Endometrium (tissue), 2 donors: ENCODE measurements around the gene PSKH1.
A peak's percentile ranks its signal among the peaks of the same experiment; 100 is the strongest.

Experiments used
- FAIRE-seq: peaks from 2 replicates; lab custom pipeline; 2012; peaks lifted over from hg19 to GRCh38; lab: Jason Lieb, UNC
- donor health status: control.
- donor health status: control.

Gene PSKH1

DNA sequence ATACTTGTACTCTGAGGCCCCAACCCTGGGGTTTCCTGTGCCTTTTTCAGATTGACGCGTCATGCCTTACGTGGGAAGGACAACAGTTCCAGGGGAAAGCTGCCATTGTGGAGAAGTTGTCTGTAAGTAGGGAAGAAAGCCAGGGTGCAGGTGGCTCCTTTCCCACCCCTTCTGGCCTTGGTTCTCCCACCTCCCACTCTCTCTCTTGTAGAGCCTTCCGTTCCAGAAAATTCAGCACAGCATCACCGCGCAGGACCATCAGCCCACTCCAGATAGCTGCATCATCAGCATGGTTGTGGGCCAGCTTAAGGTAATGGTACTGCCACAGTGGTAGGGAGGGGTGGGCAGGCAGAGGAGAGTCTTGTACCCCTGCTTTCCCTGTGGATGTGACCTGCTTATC, 24.8 kb upstream of the PSKH1 start:
- no peak for FAIRE-seq

- no peak for FAIRE-seq
Measured at GRCh38 chr16:67869653-67870052, 23.4 kb upstream of the PSKH1 start.

DNA sequence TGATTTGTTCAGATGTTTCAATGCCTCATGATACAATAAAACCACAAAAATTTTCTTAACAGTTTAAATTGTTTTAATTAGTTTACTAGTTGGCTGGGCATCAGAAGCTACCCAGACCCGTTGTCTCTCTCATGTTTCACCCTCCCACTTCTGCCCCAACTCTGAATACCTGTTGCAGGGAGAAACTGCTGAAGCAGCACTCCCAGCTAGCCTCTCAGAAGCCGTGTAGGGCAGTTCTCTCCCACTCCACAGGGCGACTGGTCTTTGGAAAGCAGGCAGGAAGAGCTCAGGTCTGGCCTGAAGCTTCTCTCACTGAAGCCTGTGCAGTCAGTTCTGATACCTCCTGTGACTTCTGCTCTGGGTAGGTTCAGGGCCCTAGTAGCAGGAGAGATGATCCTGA, 21.8 kb upstream of the PSKH1 start:
- FAIRE-seq = no peak

GRCh38 chr16:67872131-67872630, 20.9 kb upstream of the PSKH1 start:
- no peak for FAIRE-seq

DNA sequence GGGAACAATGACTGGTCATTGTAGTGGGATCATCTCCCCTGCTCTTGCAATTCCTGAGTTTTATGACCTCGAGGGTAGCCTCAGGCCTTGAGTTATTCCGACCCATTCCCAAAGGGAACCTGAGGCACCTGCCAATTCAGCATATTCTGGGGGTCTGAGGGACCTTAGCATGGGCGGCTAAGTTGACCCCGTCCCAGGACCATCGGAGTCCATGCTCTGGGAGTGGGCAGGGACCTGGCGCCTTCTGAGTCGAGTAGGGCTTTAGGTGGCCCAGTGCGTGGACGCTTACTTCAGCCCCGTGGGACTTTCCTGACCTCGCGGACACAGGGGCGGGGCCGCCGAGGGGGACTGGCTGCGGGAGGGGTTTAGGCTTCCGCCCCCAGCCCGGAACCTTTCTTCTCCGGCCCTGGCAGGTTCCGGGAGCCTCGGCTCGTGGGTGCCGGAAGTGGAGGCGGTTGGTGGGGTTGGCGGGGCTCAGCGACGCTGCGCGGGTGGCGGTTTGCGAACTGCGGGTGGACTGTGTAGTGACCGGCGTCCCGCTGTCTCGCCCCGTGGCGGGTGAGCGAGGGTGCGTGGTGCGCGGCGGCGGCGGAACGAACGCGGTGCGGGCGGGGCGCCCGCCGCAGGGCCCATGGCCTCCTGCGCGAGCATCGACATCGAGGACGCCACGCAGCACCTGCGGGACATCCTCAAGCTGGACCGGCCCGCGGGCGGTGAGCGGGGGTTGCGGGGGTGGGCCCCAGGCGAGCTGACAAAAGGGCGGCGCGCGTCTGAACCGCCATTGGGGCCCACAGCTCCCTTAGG, 20.2 kb upstream of the PSKH1 start, which contains the start of gene EDC4:
Gene EDC4 (plus strand): TSS at position 422 of the 804 bp plus-strand sequence. CDS start 210 bp downstream, at position 632.
- FAIRE-seq = no peak

DNA sequence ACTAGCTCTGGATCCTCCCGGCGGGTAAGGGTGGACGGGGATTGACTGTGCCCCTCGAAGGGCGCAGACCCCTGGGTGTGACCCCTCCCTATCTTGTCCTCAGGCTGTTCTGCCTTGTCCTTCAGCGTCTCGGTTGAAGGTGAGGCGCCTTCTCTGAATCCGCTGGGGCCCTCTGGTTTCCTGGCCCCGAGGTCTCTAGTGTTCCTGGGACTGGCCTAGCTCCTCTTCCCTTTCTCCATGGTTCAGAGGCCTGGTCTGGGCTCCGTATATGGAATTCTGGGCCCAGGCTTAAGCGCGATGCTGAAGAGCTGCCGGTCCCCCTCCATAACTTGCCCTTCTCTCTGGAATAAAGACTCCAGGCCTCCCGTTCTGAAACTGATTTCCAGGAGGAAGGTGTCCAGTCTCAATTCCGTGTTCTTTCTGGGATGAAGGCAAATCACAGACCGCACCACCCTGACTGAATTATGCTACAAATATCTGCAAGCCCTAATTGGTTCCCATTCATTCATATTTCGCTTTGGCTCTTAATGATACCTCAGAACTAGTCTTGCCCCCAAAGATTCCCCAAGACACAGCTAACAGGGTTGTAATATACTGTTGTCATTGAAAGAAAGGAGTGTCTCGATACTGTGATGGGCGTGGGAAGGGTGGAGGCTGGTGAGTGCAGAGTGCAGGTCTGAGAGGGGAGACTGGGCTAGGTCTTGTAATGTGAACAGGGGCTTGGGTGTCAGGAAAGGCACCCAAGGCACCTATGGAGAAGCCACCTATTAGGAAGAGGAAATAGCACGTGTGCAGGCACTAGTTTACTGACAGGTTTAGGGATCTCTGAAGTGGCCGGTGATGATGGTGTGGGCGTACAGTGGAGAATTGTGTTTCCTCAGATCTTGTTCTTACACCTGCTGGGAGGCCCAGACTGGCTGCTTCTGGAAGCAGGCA, 19.4 kb upstream of the PSKH1 start:
- no peak for FAIRE-seq

DNA sequence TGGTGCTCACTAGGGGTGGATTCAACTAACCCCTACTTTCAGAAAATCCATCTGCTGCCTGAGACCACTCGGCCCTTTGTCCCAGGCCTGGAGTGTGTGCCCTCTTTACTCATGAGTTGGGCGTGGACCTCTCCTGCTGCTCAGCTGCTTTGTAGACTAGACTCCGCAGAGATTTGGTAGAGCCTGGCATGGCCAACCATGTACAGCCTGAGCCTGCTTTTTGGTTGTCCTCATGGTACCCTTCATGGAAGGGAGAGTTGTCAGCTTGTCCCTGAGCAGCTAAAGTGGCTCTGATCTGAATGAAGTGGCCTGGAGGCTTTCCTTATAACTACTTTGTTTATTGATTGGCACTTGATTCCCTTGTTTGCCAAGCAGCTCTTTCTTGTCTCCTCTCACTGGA, 18.7 kb upstream of the PSKH1 start:
- no peak for FAIRE-seq

DNA sequence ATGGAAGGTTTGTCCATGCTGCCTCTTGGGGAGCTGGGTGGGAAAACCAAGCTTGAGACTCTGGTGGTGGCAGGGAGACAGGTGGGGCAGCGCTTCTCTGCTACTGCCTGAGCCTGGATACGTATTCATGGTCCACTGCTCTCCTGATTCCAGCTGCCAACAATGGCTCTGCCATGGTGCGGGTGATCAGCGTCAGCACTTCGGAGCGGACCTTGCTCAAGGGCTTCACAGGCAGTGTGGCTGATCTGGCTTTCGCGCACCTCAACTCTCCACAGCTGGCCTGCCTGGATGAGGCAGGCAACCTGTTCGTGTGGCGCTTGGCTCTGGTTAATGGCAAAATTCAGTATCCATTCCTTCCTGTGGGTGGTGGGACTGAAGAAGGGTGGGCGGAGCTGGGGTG, 16.0 kb upstream of the PSKH1 start:
- no peak for FAIRE-seq

GRCh38 chr16:67878232-67878631, 14.8 kb upstream of the PSKH1 start:
- FAIRE-seq = no peak

DNA sequence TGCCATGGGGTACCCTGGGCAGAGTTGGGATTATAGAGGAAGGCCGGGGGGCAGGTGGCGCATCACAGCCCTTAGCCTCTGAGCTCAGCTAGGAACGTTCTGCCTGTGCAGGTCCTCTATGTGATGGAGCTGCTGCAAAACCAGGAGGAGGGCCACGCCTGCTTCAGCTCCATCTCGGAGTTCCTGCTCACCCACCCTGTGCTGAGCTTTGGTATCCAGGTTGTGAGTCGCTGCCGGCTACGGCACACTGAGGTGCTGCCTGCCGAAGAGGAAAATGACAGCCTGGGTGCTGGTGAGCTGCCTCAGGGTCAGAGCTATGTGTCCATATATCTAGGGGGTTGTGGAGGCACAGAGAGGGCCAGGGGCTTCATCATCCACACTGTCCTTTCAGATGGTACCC, 14.2 kb upstream of the PSKH1 start:
- FAIRE-seq = no peak

GRCh38 chr16:67879462-67879861, 13.6 kb upstream of the PSKH1 start:
- FAIRE-seq = no peak

GRCh38 chr16:67879936-67880335, 13.1 kb upstream of the PSKH1 start:
- no peak for FAIRE-seq

GRCh38 chr16:67880584-67880983, 12.5 kb upstream of the PSKH1 start:
- FAIRE-seq = no peak

DNA sequence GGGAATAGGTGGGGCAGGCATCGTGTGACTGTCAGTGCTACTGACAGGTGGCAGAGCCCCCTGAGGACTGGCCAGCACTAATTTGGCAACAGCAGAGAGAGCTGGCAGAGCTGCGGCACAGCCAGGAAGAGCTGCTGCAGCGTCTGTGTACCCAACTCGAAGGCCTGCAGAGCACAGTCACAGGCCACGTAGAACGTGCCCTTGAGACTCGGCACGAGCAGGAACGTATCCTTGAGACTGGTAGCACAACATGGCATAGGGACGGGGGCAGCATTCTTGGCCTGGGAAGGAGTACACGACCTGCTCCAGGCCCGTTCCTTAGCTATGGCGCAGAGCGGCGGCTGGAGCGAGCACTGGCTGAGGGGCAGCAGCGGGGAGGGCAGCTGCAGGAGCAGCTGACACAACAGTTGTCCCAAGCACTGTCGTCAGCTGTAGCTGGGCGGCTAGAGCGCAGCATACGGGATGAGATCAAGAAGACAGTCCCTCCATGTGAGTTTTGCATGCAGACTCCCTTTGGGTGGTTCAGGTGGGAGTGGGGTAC, 11.4 kb upstream of the PSKH1 start:
- FAIRE-seq = no peak

DNA sequence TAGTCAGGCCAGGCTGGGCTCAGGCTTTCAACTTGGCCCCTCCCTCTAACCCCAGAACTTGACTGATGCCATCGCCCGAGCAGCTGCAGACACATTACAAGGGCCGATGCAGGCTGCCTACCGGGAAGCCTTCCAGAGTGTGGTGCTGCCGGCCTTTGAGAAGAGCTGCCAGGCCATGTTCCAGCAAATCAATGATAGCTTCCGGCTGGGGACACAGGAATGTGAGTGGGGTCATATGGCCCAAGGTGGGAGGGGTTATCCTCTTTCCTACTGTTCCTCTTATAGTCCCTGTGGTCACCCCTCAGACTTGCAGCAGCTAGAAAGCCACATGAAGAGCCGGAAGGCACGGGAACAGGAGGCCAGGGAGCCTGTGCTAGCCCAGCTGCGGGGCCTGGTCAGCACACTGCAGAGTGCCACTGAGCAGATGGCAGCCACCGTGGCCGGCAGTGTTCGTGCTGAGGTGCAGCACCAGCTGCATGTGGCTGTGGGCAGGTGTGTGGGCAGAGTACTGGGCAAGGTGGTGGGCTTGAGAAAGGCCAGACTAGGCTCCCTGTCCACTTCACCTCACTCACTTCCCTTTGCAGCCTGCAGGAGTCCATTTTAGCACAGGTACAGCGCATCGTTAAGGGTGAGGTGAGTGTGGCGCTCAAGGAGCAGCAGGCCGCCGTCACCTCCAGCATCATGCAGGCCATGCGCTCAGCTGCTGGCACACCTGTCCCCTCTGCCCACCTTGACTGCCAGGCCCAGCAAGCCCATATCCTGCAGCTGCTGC, 10.5 kb upstream of the PSKH1 start:
- FAIRE-seq = no peak

DNA sequence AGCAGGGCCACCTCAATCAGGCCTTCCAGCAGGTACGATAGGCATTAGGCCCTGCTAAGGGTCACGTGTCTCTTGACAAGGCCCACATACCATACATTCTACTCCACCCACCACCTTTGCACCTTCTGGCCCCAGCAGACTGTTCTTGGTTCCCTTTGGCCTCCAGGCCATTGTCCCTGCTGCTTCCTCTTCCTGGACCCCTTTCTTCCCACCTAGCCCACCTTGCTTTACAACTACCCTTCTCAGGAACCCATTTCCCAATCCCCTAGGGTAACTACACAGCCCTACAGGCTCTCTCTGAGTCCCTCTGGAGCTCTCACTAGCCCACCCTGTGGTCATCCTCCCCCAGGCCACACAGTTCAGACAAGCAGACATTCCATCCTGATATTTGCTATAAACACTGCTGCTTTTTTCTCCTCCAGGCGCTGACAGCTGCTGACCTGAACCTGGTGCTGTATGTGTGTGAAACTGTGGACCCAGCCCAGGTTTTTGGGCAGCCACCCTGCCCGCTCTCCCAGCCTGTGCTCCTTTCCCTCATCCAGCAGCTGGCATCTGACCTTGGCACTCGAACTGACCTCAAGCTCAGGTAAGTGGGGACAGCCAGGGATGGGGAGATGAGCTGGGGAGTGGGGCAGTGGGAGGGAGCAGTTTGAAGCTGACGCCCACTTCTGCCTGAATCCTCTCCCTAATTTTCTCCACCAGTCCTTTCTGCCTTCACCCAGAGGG, 9.7 kb upstream of the PSKH1 start:
- no peak for FAIRE-seq

- FAIRE-seq = no peak
Measured at GRCh38 chr16:67883872-67884261, 9.2 kb upstream of the PSKH1 start.

DNA sequence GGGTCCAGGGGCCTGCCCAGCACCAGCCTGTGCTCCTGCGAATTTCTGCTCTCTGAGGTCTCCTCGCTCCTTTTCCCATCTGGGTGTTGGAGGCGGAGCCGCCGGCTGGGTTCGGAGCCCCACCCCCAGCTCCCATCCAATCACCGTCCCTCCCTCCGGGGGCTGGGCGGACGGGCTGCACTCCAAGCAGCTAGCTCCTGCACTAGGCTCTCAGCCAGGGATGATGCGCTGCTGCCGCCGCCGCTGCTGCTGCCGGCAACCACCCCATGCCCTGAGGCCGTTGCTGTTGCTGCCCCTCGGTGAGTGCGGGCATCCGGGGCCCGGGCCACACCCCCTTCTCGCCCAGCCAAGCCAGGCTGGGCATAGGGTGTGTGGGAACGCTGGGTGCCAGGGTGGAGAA, 8.4 kb upstream of the PSKH1 start, which contains the start of gene NRN1L:
Gene NRN1L (plus strand): TSS at position 202 of the 400 bp plus-strand sequence. CDS start 19 bp downstream, at position 221.
- peak; percentile 60 for FAIRE-seq

GRCh38 chr16:67885545-67885944, 7.5 kb upstream of the PSKH1 start:
- no peak for FAIRE-seq

DNA sequence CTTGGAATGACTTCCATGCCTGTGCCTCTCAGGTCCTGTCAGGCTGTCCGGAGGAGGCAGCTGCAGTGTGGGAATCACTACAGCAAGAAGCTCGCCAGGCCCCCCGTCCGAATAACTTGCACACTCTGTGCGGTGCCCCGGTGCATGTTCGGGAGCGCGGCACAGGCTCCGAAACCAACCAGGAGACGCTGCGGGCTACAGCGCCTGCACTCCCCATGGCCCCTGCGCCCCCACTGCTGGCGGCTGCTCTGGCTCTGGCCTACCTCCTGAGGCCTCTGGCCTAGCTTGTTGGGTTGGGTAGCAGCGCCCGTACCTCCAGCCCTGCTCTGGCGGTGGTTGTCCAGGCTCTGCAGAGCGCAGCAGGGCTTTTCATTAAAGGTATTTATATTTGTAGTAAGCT, 7.1 kb upstream of the PSKH1 start:
- no peak for FAIRE-seq

DNA sequence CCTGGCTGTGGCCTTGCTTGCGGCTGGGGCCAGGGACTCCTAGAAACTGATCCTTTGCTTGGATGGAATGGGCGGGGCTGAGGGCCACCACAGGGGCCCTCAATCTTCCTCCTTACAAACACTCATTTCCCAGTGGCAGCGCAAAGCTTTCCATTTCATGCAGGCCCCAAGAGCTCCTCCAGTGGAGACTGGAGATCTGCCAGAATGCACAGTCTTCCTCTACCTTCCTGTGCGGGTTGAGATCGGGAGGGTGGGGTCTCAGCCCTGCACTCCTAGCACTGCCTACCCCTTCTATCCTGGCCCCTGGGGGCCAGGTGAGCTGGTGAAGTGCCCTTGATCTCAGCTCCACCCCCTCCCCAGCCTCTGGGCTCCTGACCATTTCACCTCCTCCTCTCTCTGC, 6.7 kb upstream of the PSKH1 start:
- FAIRE-seq = no peak
